K562 (cell line): ENCODE results near the gene RFLNA. TPM values are rescaled to one million over a fixed set of nuclear protein-coding genes. Genes with fewer than 3 reads are reported as not detected.

Experiments
- ATAC-seq: fragments of 200-7000 bp; cut with Tn5 transposase; 3 replicates; pipeline ENCODE4 v1.9.1; 2020; ENCODE audit warnings: moderate library complexity
- BruUV-seq: library from RNA; stranded (reverse); fragments of 400-500 nt; replicated peaks from 2 replicates; lab custom pipeline; 2021; lab: Mats Ljungman, UMichigan
- CTCF ChIA-PET: fragments of 300-600 bp; formaldehyde crosslinking; extraction: SDS; loops from one replicate; lab custom pipeline; 2021; ENCODE audit warnings: low intra/inter-chr PET ratio; lab: Yijun Ruan, JAX
- POLR2A ChIA-PET: fragments of 300-600, 350-650 bp; sonication (Branson Sonifier 250); formaldehyde crosslinking; extraction: SDS; loops from one replicate; lab custom pipeline; 2021; ENCODE audit warnings: antibody characterized with exemption, inconsistent platforms; lab: Yijun Ruan, JAX
- DNase-seq, 4 experiments: peaks; one replicate each; pipeline versions ENCODE4 v3.0.0 to v3.0.0-alpha.2; 2011 to 2018; ENCODE audit warnings: low spot score in 3 of 4, mixed read lengths in 3 of 4; ENCODE audit errors: extremely low read depth in 1 of 4
- FAIRE-seq: peaks from 2 replicates; lab custom pipeline; 2011; peaks lifted over from hg19 to GRCh38; lab: Jason Lieb, UNC
- H2AFZ ChIP-seq: 2 replicates; pipeline ENCODE4 v1.6.0; 2011; ENCODE audit warnings: low read depth, low read length, control low read depth, inconsistent platforms
- H3K27ac ChIP-seq: fragments of 200-600 bp; 3 replicates; pipeline ENCODE4 v1.8.0; 2011; ENCODE audit warnings: low read depth, mild to moderate bottlenecking, control low read depth, inconsistent platforms, low read length, moderate library complexity, mixed read lengths; ENCODE audit errors: extremely low read depth
- H3K27me3 ChIP-seq, 2 experiments: fragments of 300-600 bp in 1 of 2; 2 replicates in 1 of 2; 3 replicates in 1 of 2; pipeline versions ENCODE4 v1.6.0 to v1.8.0; 2011; ENCODE audit warnings: inconsistent platforms in 2 of 2, low read length in 2 of 2, mild to moderate bottlenecking in 1 of 2, mixed read lengths in 1 of 2, moderate library complexity in 1 of 2; ENCODE audit not compliant: control insufficient read depth in 2 of 2, insufficient read depth in 2 of 2
- H3K36me3 ChIP-seq: fragments of 300-600 bp; 3 replicates; pipeline ENCODE4 v1.8.0; 2011; ENCODE audit warnings: mild to moderate bottlenecking, low read length, inconsistent platforms; ENCODE audit not compliant: control insufficient read depth, insufficient read depth
- H3K4me1 ChIP-seq, 2 experiments: fragments of 200-600 bp in 1 of 2; replicated peaks in 1 of 2; 2 replicates in 1 of 2; 3 replicates in 1 of 2; pipeline versions ENCODE4 v1.5.1 to v1.8.0; 2011; ENCODE audit warnings: inconsistent platforms in 2 of 2, low read length in 2 of 2, mild to moderate bottlenecking in 1 of 2, mixed read lengths in 1 of 2, moderate library complexity in 1 of 2; ENCODE audit not compliant: control insufficient read depth in 2 of 2, insufficient read depth in 2 of 2
- H3K4me2 ChIP-seq: 2 replicates; pipeline ENCODE4 v1.6.1; 2011; ENCODE audit warnings: low read length, control low read depth, inconsistent platforms, mixed read lengths; ENCODE audit not compliant: insufficient read depth
- H3K4me3 ChIP-seq: fragments of 200-600 bp; sonication (generic), shearing (Covaris generic); 2 replicates; pipeline ENCODE4 v1.5.1; 2016; ENCODE audit warnings: control low read depth, inconsistent platforms
- H3K79me2 ChIP-seq: fragments of 200-600 bp; 3 replicates; pipeline ENCODE4 v1.8.0; 2011; ENCODE audit warnings: low read length, inconsistent platforms; ENCODE audit not compliant: control insufficient read depth, insufficient read depth
- H3K9ac ChIP-seq, 2 experiments: 2 replicates each; pipeline versions ENCODE4 v1.6.0 to v1.6.1; 2011; ENCODE audit warnings: low read depth in 2 of 2, low read length in 2 of 2, control low read depth in 1 of 2, inconsistent platforms in 1 of 2, mild to moderate bottlenecking in 1 of 2, mixed read lengths in 1 of 2; ENCODE audit not compliant: insufficient read depth in 1 of 2
- H3K9me1 ChIP-seq: one replicate; pipeline ENCODE4 v1.6.0; 2011; ENCODE audit warnings: inconsistent platforms, mild to moderate bottlenecking, low read length, moderate library complexity; ENCODE audit not compliant: control insufficient read depth, insufficient read depth
- H3K9me3 ChIP-seq: replicated peaks from 2 replicates; pipeline ENCODE4 v1.5.1; 2011; ENCODE audit warnings: low read depth, low read length, inconsistent platforms; ENCODE audit not compliant: control insufficient read depth, insufficient read depth
- H4K20me1 ChIP-seq: replicated peaks from 2 replicates; pipeline ENCODE4 v1.6.1; 2011; ENCODE audit warnings: low read length, inconsistent platforms, mixed read lengths; ENCODE audit not compliant: control insufficient read depth, insufficient read depth
- CREB1 ChIP-seq, 2 experiments: sonication (generic) in 1 of 2; formaldehyde crosslinking in 1 of 2; IDR thresholded peaks; 2 replicates each; pipeline versions ENCODE4 v1.6.1 to v1.8.0; 2012 to 2022; ENCODE audit warnings: inconsistent platforms in 1 of 2, mild to moderate bottlenecking in 1 of 2, missing genetic modification reagents in 1 of 2, moderate library complexity in 1 of 2
- ERF ChIP-seq: fragments of 450-650 bp; formaldehyde crosslinking; IDR thresholded peaks from 2 replicates; pipeline ENCODE4 v1.4.0; 2020; ENCODE audit warnings: mild to moderate bottlenecking, mixed read lengths
- HDAC3 ChIP-seq: fragments of 450-650 bp; IDR thresholded peaks from 2 replicates; pipeline ENCODE4 v1.6.1; 2018; ENCODE audit warnings: borderline replicate concordance, mild to moderate bottlenecking, moderate library complexity; ENCODE audit not compliant: partially characterized antibody
- NCOR1 ChIP-seq: fragments of 450-650 bp; IDR thresholded peaks from 2 replicates; pipeline ENCODE4 v1.6.1; 2016; ENCODE audit warnings: mild to moderate bottlenecking, moderate library complexity
- NEUROD1 ChIP-seq: fragments of 150-350 bp; IDR thresholded peaks from 2 replicates; pipeline ENCODE4 v1.6.1; 2014; ENCODE audit warnings: borderline replicate concordance, low read length, low read depth; ENCODE audit not compliant: partially characterized antibody
- NUFIP1 ChIP-seq: fragments of 450-650 bp; IDR thresholded peaks from 2 replicates; pipeline ENCODE4 v1.6.1; 2018; ENCODE audit not compliant: partially characterized antibody
- SP1 ChIP-seq: sonication (generic); formaldehyde crosslinking; IDR thresholded peaks from 2 replicates; pipeline ENCODE4 v1.8.1; 2022; ENCODE audit warnings: mild to moderate bottlenecking, missing genetic modification reagents
- ZNF184 ChIP-seq: sonication (generic); formaldehyde crosslinking; IDR thresholded peaks from 2 replicates; pipeline ENCODE4 v1.5.0; 2020; ENCODE audit warnings: missing genetic modification reagents
- ZNF197 ChIP-seq: fragments of 200-800 bp; sonication (Bioruptor generic); IDR thresholded peaks from 2 replicates; pipeline ENCODE4 v1.6.1; 2016; ENCODE audit warnings: low read depth, missing genetic modification characterization, missing compliant biosample characterization
- ZNF764 ChIP-seq: fragments of 250-450 bp; sonication (Bioruptor Pico); IDR thresholded peaks from 2 replicates; pipeline ENCODE4 v1.4.0; 2020; ENCODE audit warnings: low read depth, mild to moderate bottlenecking, moderate library complexity
- WGBS: fragments of 100-300 bp; shearing (Covaris generic); methylation state at CpG from one replicate; pipeline ENCODE4 v1.1.6; 2016; ENCODE audit warnings: low coverage, mixed read lengths; ENCODE audit not compliant: insufficient coverage; ENCODE audit errors: missing lambda C conversion rate; 5-methylcytosine and 5-hydroxymethylcytosine counted together
- in situ Hi-C: fragments of 300-500 bp; cut with MboI; formaldehyde crosslinking; loops from 4 replicates; pipeline ENCODE4 v1.15.0; 2018; ENCODE audit warnings: inconsistent platforms, mixed read lengths
- intact Hi-C: fragments of 100-400 bp; cut with micrococcal nuclease; formaldehyde crosslinking; loops from 2 replicates; pipeline ENCODE4 v1.14.2; 2022
- polyA plus RNA-seq, 8 experiments: library from polyadenylated mRNA; depleted of rRNA in 4 of 8; stranded (reverse) in 5 of 8; unstranded in 3 of 8; fragments of >200 nt; fragmentation: Nextera tagmentation in 2 of 8; fragmentation: Illumina TruSeq in 1 of 8; extraction: Ambion mirVana in 2 of 8; extraction: Trizol in 1 of 8; gene quantifications; 2 replicates each; pipeline versions ENCODE4 v1.2.1 to v1.2.3, GENCODE V29; 2011 to 2014; ENCODE audit warnings: inconsistent platforms in 1 of 8, missing spikeins in 1 of 8
- total RNA-seq, 7 experiments: library from RNA; depleted of rRNA in 6 of 7; stranded (reverse); fragments of >200 nt in 6 of 7; fragmentation: Illumina TruSeq in 2 of 7; extraction: Trizol in 2 of 7; gene quantifications; 2 replicates each; pipeline versions ENCODE4 v1.2.1 to v1.2.3, GENCODE V29; 2011 to 2021; ENCODE audit warnings: low replicate concordance in 1 of 7
- TF ChIP-seq, protein P1 (sequence below): fragments of 450-650 bp; IDR thresholded peaks from 2 replicates; pipeline ENCODE4 v1.6.1; 2018; ENCODE audit warnings: mild to moderate bottlenecking, low read depth; ENCODE audit not compliant: partially characterized antibody
- TF ChIP-seq, protein P2 (sequence below): fragments of 450-650 bp; IDR thresholded peaks from 2 replicates; pipeline ENCODE4 v1.6.1; 2016; ENCODE audit warnings: borderline replicate concordance
- TF ChIP-seq, protein P3 (sequence below): fragments of 450-650 bp; conservative IDR thresholded peaks from 2 replicates; pipeline ENCODE4 v1.6.1; 2016; ENCODE audit warnings: missing genetic modification characterization, low read depth, mild to moderate bottlenecking, missing compliant biosample characterization, moderate library complexity
- TF ChIP-seq, protein P4 (sequence below): fragments of 450-650 bp; formaldehyde crosslinking; IDR thresholded peaks from 2 replicates; pipeline ENCODE4 v1.4.0; 2020; ENCODE audit warnings: mild to moderate bottlenecking, moderate library complexity

RFLNA gene
- total and polyA plus RNA-seq, 9 of the 15 experiments (the other 6 are each of a cell fraction or from before 2014, with no cell fraction given): not detected

DNA sequence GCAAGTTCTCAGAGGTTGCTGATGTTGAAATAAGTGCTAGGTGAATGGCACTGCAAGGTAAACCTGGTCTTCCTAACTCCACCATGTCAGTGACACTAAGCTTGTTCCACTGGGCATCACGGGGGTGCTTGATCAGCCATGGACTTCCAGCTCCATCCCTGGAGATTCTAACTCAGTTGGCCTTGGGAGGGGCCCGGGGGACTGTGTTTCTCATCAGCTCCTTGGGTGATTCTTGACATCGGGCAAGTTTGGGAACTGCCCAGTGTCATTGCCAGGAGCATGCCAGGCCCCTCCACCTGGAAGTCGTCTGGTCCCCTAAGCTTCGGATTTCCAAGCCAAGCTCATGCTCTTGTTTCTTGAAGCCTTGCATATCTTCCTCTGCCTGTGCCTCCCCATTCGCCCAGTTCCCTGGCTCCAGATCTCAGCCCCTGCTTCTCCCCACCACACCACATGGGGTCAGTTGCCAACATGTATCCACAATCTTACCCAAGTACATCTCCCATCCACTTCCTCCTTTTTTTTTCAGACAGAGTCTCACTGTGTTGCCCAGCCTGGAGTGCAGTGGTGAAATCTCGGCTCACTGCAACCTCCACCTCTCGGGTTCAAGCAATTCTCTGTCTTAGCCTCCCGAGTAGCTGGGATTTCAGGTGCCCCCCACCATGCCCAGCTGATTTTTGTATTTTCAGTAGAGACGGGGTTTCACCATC is 30.7 kb upstream of the RFLNA start (continued):
- TF ChIP-seq, protein P1, sequence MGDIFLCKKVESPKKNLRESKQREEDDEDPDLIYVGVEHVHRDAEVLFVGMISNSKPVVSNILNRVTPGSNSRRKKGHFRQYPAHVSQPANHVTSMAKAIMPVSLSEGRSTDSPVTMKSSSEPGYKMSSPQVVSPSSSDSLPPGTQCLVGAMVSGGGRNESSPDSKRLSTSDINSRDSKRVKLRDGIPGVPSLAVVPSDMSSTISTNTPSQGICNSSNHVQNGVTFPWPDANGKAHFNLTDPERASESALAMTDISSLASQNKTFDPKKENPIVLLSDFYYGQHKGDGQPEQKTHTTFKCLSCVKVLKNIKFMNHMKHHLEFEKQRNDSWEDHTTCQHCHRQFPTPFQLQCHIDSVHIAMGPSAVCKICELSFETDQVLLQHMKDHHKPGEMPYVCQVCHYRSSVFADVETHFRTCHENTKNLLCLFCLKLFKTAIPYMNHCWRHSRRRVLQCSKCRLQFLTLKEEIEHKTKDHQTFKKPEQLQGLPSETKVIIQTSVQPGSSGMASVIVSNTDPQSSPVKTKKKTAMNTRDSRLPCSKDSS: no peak
- TF ChIP-seq NEUROD1 (no peak), SP1 (CRISPR knock-in tag) (no peak)
- TF ChIP-seq, protein P2, sequence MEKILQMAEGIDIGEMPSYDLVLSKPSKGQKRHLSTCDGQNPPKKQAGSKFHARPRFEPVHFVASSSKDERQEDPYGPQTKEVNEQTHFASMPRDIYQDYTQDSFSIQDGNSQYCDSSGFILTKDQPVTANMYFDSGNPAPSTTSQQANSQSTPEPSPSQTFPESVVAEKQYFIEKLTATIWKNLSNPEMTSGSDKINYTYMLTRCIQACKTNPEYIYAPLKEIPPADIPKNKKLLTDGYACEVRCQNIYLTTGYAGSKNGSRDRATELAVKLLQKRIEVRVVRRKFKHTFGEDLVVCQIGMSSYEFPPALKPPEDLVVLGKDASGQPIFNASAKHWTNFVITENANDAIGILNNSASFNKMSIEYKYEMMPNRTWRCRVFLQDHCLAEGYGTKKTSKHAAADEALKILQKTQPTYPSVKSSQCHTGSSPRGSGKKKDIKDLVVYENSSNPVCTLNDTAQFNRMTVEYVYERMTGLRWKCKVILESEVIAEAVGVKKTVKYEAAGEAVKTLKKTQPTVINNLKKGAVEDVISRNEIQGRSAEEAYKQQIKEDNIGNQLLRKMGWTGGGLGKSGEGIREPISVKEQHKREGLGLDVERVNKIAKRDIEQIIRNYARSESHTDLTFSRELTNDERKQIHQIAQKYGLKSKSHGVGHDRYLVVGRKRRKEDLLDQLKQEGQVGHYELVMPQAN: no peak

DNA sequence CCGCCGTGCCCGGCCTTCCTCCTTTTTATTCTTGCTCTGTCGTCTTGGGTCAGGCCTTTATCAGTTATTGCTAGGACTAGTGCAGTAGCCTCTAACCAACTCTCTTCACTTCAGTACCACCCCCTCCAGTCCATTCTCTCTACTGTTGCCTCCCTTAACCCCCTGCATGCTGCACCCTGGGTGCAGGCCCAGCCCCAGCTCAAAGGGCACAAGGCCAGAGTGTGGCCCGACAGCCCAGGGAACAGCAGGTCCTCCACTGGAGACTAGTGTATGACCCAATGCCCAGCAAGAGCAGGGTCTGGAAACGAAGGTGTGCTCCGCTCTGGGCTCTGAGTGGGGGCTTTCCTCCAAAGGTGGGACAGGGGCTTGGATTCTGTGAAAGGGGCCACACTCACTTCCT is 30.0 kb upstream of the RFLNA start:
- no TSS peak for BruUV-seq
- no peak overlapping the region for H3K4me2 ChIP-seq
- intact Hi-C loops (no loop called here), in situ Hi-C loops (no loop called here)
- peaks cover 5 to 25% of the 10 kb centered on the region in 2 experiments; a peak in 4 of 5 replicates for H3K27me3 ChIP-seq
- no peak overlapping the region for H3K4me3 ChIP-seq
- no peak overlapping the region for H3K9ac ChIP-seq
- no peaks in the 10 kb centered on the region for H3K9me1 ChIP-seq
- ChIA-PET CTCF (no interaction called here), POLR2A (no interaction called here)
- 52% methylated on average over 6 of the region's 7 CpGs for WGBS
- H4K20me1 ChIP-seq: no peaks in the 10 kb centered on the region
- FAIRE-seq: no peak
- no peaks in the 10 kb centered on the region for H3K79me2 ChIP-seq
- H3K4me1 ChIP-seq: peaks cover 7 to 8% of the 10 kb centered on the region in 2 experiments
- H3K27ac ChIP-seq: no peak overlapping the region
- DNase-seq: no peak
- no peak overlapping the region for H2AFZ ChIP-seq
- H3K9me3 ChIP-seq: no peaks in the 10 kb centered on the region
- no peaks in the 10 kb centered on the region for H3K36me3 ChIP-seq
- ATAC-seq: no peak
- TF ChIP-seq NUFIP1 (no peak), NCOR1 (no peak), ZNF764 (CRISPR knock-in tag) (no peak), ZNF197 (CRISPR knock-in tag) (no peak), ERF (CRISPR knock-in tag) (no peak), ZNF184 (CRISPR knock-in tag) (no peak), CREB1 (IDR thresholded peaks at IDR 0.05) (no peak), CREB1 (CRISPR knock-in tag; IDR thresholded peaks at IDR 0.05) (no peak), HDAC3 (no peak)
- TF ChIP-seq, protein P3, sequence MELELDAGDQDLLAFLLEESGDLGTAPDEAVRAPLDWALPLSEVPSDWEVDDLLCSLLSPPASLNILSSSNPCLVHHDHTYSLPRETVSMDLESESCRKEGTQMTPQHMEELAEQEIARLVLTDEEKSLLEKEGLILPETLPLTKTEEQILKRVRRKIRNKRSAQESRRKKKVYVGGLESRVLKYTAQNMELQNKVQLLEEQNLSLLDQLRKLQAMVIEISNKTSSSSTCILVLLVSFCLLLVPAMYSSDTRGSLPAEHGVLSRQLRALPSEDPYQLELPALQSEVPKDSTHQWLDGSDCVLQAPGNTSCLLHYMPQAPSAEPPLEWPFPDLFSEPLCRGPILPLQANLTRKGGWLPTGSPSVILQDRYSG (tag): no peak
- TF ChIP-seq, protein P4, sequence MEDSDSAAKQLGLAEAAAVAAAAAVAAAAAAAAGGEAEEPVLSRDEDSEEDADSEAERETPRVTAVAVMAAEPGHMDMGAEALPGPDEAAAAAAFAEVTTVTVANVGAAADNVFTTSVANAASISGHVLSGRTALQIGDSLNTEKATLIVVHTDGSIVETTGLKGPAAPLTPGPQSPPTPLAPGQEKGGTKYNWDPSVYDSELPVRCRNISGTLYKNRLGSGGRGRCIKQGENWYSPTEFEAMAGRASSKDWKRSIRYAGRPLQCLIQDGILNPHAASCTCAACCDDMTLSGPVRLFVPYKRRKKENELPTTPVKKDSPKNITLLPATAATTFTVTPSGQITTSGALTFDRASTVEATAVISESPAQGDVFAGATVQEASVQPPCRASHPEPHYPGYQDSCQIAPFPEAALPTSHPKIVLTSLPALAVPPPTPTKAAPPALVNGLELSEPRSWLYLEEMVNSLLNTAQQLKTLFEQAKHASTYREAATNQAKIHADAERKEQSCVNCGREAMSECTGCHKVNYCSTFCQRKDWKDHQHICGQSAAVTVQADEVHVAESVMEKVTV (CRISPR knock-in tag): no peak
